NB4 (cell line): ENCODE measurements around the gene NEURL2.

Experiments
- DNase-seq: peaks from one replicate; pipeline ENCODE4 v3.0.0; 2010; ENCODE audit warnings: low read depth
- H3K4me3 ChIP-seq: one replicate; pipeline ENCODE4 v1.5.1; 2011; ENCODE audit warnings: mild to moderate bottlenecking, low read depth, low read length, moderate library complexity
- CTCF ChIP-seq: IDR thresholded peaks from one replicate; pipeline ENCODE4 v1.5.1; 2012; ENCODE audit warnings: low read depth, low read length
- MAX ChIP-seq: IDR thresholded peaks from 2 replicates; pipeline ENCODE4 v1.6.1; 2011; ENCODE audit warnings: low read depth, low read length
- MYC ChIP-seq: IDR thresholded peaks from 2 replicates; pipeline ENCODE4 v1.6.1; 2011; ENCODE audit warnings: low read depth, low read length
- POLR2A ChIP-seq: IDR thresholded peaks from 2 replicates; pipeline ENCODE4 v1.6.1; 2011; ENCODE audit warnings: mild to moderate bottlenecking; ENCODE audit not compliant: insufficient read length; ENCODE audit errors: extremely low read depth

NEURL2 gene

GRCh38 chr20:45913116-45913515 lies 22.1 kb upstream of the NEURL2 start:
- no peak for TF ChIP-seq MAX
- TF ChIP-seq MYC: no peak
- TF ChIP-seq CTCF: no peak
- TF ChIP-seq POLR2A: no peak
- no peak for DNase-seq
- no peak overlapping the region for H3K4me3 ChIP-seq

GRCh38 chr20:45912344-45912682 lies 21.3 kb upstream of the NEURL2 start:
- no peak for DNase-seq
- TF ChIP-seq MAX (no peak), CTCF (no peak), MYC (no peak), POLR2A (no peak)
- H3K4me3 ChIP-seq: peak overlapping the region; percentile 87

- H3K4me3 ChIP-seq: peak within 1 kb of the TSS; percentile 87
- peak; percentile 81 for DNase-seq
- TF ChIP-seq CTCF (no peak), MYC (no peak; the same call in none of the 2 replicates), MAX (peak; percentile 58), POLR2A (peak; percentile 92)
Observed at GRCh38 chr20:45911486-45912343, 20.7 kb upstream of the NEURL2 start, which contains the start of gene PLTP. TSS of gene PLTP (minus strand) at chr20:45912155. CDS start at chr20:45911452, 703 bp downstream.

GRCh38 chr20:45910670-45911485 lies 19.9 kb upstream of the NEURL2 start:
- TF ChIP-seq MYC (peak; percentile 39; the same call in 1 of the 2 replicates), CTCF (no peak), POLR2A (peak; percentile 98)
- H3K4me3 ChIP-seq: peak overlapping the region; percentile 87
- DNase-seq: peak; percentile 100

- DNase-seq: peak; percentile 43
- TF ChIP-seq MYC: no peak
- no peak for TF ChIP-seq MAX
- TF ChIP-seq POLR2A: no peak
- no peak for TF ChIP-seq CTCF
- peak overlapping the region; percentile 21 for H3K4me3 ChIP-seq
Observed at GRCh38 chr20:45909817-45910669, 19.0 kb upstream of the NEURL2 start.
